WTC11 (cell line): ENCODE results near the gene GPC2. TPM values are rescaled to one million over a fixed set of nuclear protein-coding genes. Genes with fewer than 3 reads are reported as not detected.
"Not testable (repeated sequence)": the region's sequence is repeated elsewhere in the genome, so short reads cannot be mapped to it uniquely, and the experiment has no call there.

Experiments used
- ATAC-seq: fragments of 200-7000 bp; cut with Tn5 transposase; 2 replicates; pipeline ENCODE4 v1.10.0; 2021; ENCODE audit warnings: mild to moderate bottlenecking, moderate library complexity
- CTCF ChIA-PET: fragments of 300-600 bp; sonication (Branson Sonifier 250); formaldehyde crosslinking; loops from one replicate; lab custom pipeline; 2021; ENCODE audit warnings: antibody characterized with exemption; lab: Charles Lee
- POLR2A ChIA-PET: fragments of 350-600 bp; sonication (Branson Sonifier 250); formaldehyde crosslinking; loops from one replicate; lab custom pipeline; 2021; ENCODE audit warnings: antibody characterized with exemption; lab: Charles Lee
- DNase-seq: peaks from one replicate; pipeline ENCODE4 v3.0.0; 2021; ENCODE audit warnings: low spot score
- H3K27ac Mint-ChIP-seq: 2 replicates; pipeline ENCODE4 v1.8.0; 2021; ENCODE audit warnings: mixed read lengths
- H3K27me3 Mint-ChIP-seq: 2 replicates; pipeline ENCODE4 v1.8.0; 2021; ENCODE audit warnings: low read depth, mild to moderate bottlenecking, moderate library complexity, mixed read lengths
- H3K36me3 Mint-ChIP-seq: 2 replicates; pipeline ENCODE4 v1.8.0; 2021; ENCODE audit warnings: mixed read lengths
- H3K4me1 Mint-ChIP-seq: 2 replicates; pipeline ENCODE4 v1.8.0; 2022; ENCODE audit warnings: mixed read lengths
- H3K4me3 Mint-ChIP-seq: 2 replicates; pipeline ENCODE4 v1.8.0; 2021; ENCODE audit warnings: mild to moderate bottlenecking, moderate library complexity, mixed read lengths
- H3K9me3 Mint-ChIP-seq: 2 replicates; pipeline ENCODE4 v1.8.0; 2021; ENCODE audit warnings: mixed read lengths
- ATF2 ChIP-seq: sonication (generic); formaldehyde crosslinking; IDR thresholded peaks from 2 replicates; pipeline ENCODE4 v1.8.1; 2022; ENCODE audit warnings: low read depth, missing genetic modification reagents, borderline replicate concordance
- CREM ChIP-seq: sonication (generic); formaldehyde crosslinking; IDR thresholded peaks from 2 replicates; pipeline ENCODE4 v1.8.1; 2022; ENCODE audit warnings: mild to moderate bottlenecking, missing genetic modification reagents, moderate library complexity
- HMGXB4 ChIP-seq: sonication (generic); formaldehyde crosslinking; IDR thresholded peaks from 2 replicates; pipeline ENCODE4 v1.8.1; 2023; ENCODE audit warnings: mild to moderate bottlenecking, moderate library complexity, missing genetic modification reagents
- RELA ChIP-seq: sonication (generic); formaldehyde crosslinking; IDR thresholded peaks from 2 replicates; pipeline ENCODE4 v1.8.1; 2022; ENCODE audit warnings: missing genetic modification reagents, mild to moderate bottlenecking, borderline replicate concordance
- SMAD3 ChIP-seq: sonication (generic); formaldehyde crosslinking; IDR thresholded peaks from 2 replicates; pipeline ENCODE4 v1.8.0; 2022; ENCODE audit warnings: missing genetic modification reagents, mild to moderate bottlenecking, borderline replicate concordance
- SOX15 ChIP-seq: fragments of 250-450 bp; sonication (Bioruptor Pico); IDR thresholded peaks from 2 replicates; pipeline ENCODE4 v1.9.0; 2021; ENCODE audit warnings: mild to moderate bottlenecking
- TCF7 ChIP-seq: sonication (generic); formaldehyde crosslinking; IDR thresholded peaks from 2 replicates; pipeline ENCODE4 v1.8.0; 2022; ENCODE audit warnings: mild to moderate bottlenecking, low read depth, missing genetic modification reagents, moderate library complexity
- ZBTB43 ChIP-seq: sonication (generic); formaldehyde crosslinking; IDR thresholded peaks from 2 replicates; pipeline ENCODE4 v1.8.1; 2023; ENCODE audit warnings: mild to moderate bottlenecking, missing genetic modification reagents
- ZNF281 ChIP-seq: sonication (generic); formaldehyde crosslinking; IDR thresholded peaks from 2 replicates; pipeline ENCODE4 v1.8.0; 2023; ENCODE audit warnings: mild to moderate bottlenecking, missing genetic modification reagents
- ZNF396 ChIP-seq: fragments of 250-450 bp; sonication (Bioruptor Pico); IDR thresholded peaks from 2 replicates; pipeline ENCODE4 v1.8.0; 2021; ENCODE audit warnings: mild to moderate bottlenecking, moderate library complexity, borderline replicate concordance
- total RNA-seq: library from RNA; stranded (reverse); gene quantifications from 3 replicates; pipeline ENCODE4 v1.2.3, GENCODE V29; 2021
- TF ChIP-seq, protein P1 (sequence below): sonication (generic); formaldehyde crosslinking; IDR thresholded peaks from 2 replicates; pipeline ENCODE4 v1.8.1; 2023; ENCODE audit warnings: mild to moderate bottlenecking, missing genetic modification reagents, moderate library complexity

Gene GPC2
- total RNA-seq, 1 experiment from 2014 or later: 52.1 TPM

GRCh38 chr7:100180084-100180483 lies 2.9 kb upstream of the GPC2 start:
- peaks cover 57% of the 10 kb centered on the region for H3K27me3 Mint-ChIP-seq
- peaks cover 26% of the 10 kb centered on the region for H3K4me1 Mint-ChIP-seq
- POLR2A ChIA-PET, H3K36me3 Mint-ChIP-seq, ATAC-seq, H3K4me3 Mint-ChIP-seq, DNase-seq, H3K9me3 Mint-ChIP-seq, H3K27ac Mint-ChIP-seq: not testable (repeated sequence)
- CTCF ChIA-PET: interaction anchor here (1.2 to 2.6 kb wide), 2 partner anchors 10 to 12 kb away, joined by 4 to 9 read pairs; partner anchors contain the start of gene GAL3ST4

- Mint-ChIP-seq H3K27me3 (peaks cover 44% of the 10 kb centered on the region), H3K4me3 (peak overlapping the region; percentile 92), H3K4me1 (peaks cover 23% of the 10 kb centered on the region), H3K36me3 (peaks cover 22% of the 10 kb centered on the region), H3K27ac (no peak overlapping the region), H3K9me3 (no peaks in the 10 kb centered on the region)
- DNase-seq (no peak), ATAC-seq (no peak)
- ChIA-PET POLR2A (interaction anchor here (1.0 to 1.5 kb wide), 4 partner anchors 8 to 75 kb away, joined by 3 to 21 read pairs (median 3); partner anchors contain the start of genes AP4M1, GAL3ST4, LAMTOR4 and MCM7), CTCF (interaction anchor here (0.6 to 2.3 kb wide), 9 partner anchors 8 to 169 kb away, joined by 3 to 16 read pairs (median 4); partner anchors contain the start of gene GAL3ST4)
- no peak for TF ChIP-seq CREM
- TF ChIP-seq ZNF396: no peak
- no peak for TF ChIP-seq TCF7 (CRISPR knock-in tag)
- no peak for TF ChIP-seq ATF2
- no peak for TF ChIP-seq ZBTB43 (CRISPR knock-in tag)
- TF ChIP-seq, protein P1, sequence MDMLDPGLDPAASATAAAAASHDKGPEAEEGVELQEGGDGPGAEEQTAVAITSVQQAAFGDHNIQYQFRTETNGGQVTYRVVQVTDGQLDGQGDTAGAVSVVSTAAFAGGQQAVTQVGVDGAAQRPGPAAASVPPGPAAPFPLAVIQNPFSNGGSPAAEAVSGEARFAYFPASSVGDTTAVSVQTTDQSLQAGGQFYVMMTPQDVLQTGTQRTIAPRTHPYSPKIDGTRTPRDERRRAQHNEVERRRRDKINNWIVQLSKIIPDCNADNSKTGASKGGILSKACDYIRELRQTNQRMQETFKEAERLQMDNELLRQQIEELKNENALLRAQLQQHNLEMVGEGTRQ (CRISPR knock-in tag): no peak
Measured at GRCh38 chr7:100176096-100177044, 811 bp downstream of the GPC2 start.

DNA sequence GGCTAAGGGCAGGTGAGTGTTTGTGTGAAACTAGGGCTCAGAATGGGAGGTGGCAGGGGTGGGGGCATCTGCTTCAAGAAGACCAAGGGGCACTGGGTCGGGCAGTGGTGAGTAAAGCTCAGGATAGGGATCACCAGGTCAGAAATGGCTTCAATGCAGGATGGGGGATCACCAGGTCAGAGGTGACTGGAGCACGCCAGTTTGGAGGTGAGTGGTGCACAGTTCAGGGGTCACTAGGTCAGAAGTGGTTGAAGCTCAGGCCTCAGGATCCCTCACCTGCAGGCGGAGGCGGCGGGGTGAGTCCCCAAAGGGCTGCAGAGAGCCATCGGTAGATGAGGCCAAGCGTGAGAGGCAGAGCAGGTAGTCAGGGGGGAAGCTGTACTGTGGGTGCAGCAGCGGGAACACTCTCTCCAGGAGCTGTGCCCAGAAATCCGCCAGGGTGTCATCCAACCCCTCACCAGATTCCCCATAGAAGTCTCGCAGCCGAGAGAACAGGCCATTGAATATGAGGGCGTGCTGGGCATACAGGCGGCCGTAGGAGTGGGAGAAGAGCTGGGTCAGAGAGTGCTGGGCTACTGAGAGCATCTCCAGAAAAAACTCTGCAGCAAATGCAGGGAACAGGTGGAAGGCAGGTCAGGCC lies 1.8 kb downstream of the GPC2 start:
- Mint-ChIP-seq H3K27ac (no peak overlapping the region), H3K9me3 (no peaks in the 10 kb centered on the region), H3K4me1 (peaks cover 26% of the 10 kb centered on the region), H3K27me3 (peaks cover 34% of the 10 kb centered on the region), H3K4me3 (peak overlapping the region; percentile 69), H3K36me3 (peaks cover 22% of the 10 kb centered on the region)
- TF ChIP-seq HMGXB4 (no peak), ZNF281 (CRISPR knock-in tag) (no peak), RELA (CRISPR knock-in tag) (no peak), SOX15 (CRISPR knock-in tag) (no peak), SMAD3 (CRISPR knock-in tag) (no peak)
- TF ChIP-seq, protein P1 (CRISPR knock-in tag): no peak
- POLR2A ChIA-PET: no interaction called here
- DNase-seq (no peak), ATAC-seq (no peak)
- CTCF ChIA-PET: interaction anchor here (2.3 kb wide), 1 partner anchor 43 kb away, joined by 15 read pairs; no protein-coding TSS in a partner anchor
